ENCODE results near the gene KIAA0825. TPM values are rescaled to one million over a fixed set of nuclear protein-coding genes. Genes with fewer than 3 reads are reported as not detected.

KIAA0825 gene
- total RNA-seq, 3 donors from 2014 or later (not counting 1 experiment from before 2014, with no cell fraction given), result 2.4 to 5.0 (median 4.8) TPM

DNA sequence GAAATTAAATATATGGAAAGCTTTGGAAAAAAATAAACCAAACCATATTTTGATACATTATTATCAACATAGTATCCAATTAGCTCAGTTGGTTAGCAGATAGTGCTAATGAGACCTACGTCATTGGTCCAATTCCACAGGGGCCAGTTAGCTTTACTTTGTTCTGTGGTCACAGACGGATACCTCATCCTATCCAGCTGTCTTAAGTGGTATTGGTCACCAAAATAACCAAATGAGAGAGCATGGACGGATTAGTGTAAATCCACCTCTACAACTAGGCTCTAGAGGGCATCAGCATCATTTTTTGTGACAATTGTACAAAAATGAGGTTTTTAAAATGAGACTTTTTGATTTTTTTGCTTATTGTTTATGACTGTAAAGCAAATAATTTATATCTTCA is 364.2 kb downstream of the KIAA0825 start:
- TF ChIP-seq, protein P1, sequence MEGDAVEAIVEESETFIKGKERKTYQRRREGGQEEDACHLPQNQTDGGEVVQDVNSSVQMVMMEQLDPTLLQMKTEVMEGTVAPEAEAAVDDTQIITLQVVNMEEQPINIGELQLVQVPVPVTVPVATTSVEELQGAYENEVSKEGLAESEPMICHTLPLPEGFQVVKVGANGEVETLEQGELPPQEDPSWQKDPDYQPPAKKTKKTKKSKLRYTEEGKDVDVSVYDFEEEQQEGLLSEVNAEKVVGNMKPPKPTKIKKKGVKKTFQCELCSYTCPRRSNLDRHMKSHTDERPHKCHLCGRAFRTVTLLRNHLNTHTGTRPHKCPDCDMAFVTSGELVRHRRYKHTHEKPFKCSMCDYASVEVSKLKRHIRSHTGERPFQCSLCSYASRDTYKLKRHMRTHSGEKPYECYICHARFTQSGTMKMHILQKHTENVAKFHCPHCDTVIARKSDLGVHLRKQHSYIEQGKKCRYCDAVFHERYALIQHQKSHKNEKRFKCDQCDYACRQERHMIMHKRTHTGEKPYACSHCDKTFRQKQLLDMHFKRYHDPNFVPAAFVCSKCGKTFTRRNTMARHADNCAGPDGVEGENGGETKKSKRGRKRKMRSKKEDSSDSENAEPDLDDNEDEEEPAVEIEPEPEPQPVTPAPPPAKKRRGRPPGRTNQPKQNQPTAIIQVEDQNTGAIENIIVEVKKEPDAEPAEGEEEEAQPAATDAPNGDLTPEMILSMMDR (IDR thresholded peaks at IDR 0.05), result no peak
- Mint-ChIP-seq H3K9me3 (no peaks in the 10 kb centered on the region), H3K36me3 (no peaks in the 10 kb centered on the region), H3K27me3 (ENCODE audit: low read depth in 2 of 2) (no peaks in the 10 kb centered on the region), H3K27ac (no peak overlapping the region), H3K4me1 (no peaks in the 10 kb centered on the region), H3K4me3 (no peak overlapping the region)
- intact Hi-C loops (cut with micrococcal nuclease), result no loop called here
- WGBS (ENCODE audit: insufficient coverage), result 91% methylated on average over 2 of the region's 3 CpGs
- H3K4me3 ChIP-seq (ENCODE audit: low read length), result no peak overlapping the region
- H3K27ac ChIP-seq (ENCODE audit: low read length), result no peak overlapping the region
- H3K9me3 ChIP-seq (ENCODE audit: control insufficient read depth, insufficient read depth, low read length), result no peaks in the 10 kb centered on the region
- no peaks in the 10 kb centered on the region for H3K27me3 ChIP-seq (ENCODE audit: control insufficient read depth, insufficient read depth, low read length)
- ATAC-seq, result no peak
- no peaks in the 10 kb centered on the region for H3K4me1 ChIP-seq (ENCODE audit: control insufficient read depth, insufficient read depth, low read length)
- DNase-seq, result no peak
- no peaks in the 10 kb centered on the region for H3K36me3 ChIP-seq (ENCODE audit: control insufficient read depth, insufficient read depth, low read length)

DNA sequence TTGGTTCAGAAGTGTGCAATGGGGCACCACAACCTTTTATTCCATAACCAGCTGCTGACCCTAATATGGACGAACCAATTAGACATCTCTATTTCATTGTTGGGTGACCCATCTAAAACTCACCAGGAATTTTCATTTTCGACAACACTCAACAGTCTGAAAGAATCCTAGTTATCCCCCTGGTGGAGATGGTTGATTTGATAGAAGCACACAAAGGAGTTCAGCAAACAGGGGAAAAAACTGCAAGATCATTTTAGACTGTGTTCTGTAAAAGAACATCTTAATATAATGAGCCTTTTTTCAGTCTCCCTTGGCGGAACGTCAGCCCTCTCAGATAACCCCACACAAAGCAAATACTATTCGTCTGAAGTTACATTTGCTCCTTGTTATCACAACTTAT is 367.4 kb downstream of the KIAA0825 start:
- 90% methylated on average over 4 of the region's 5 CpGs for WGBS (ENCODE audit: insufficient coverage)
- Histone ChIP-seq H3K4me1 (ENCODE audit: control insufficient read depth, insufficient read depth, low read length) (no peaks in the 10 kb centered on the region), H3K9me3 (ENCODE audit: control insufficient read depth, insufficient read depth, low read length) (no peaks in the 10 kb centered on the region), H3K36me3 (ENCODE audit: control insufficient read depth, insufficient read depth, low read length) (no peaks in the 10 kb centered on the region), H3K4me3 (ENCODE audit: low read length) (no peak overlapping the region), H3K27me3 (ENCODE audit: control insufficient read depth, insufficient read depth, low read length) (no peaks in the 10 kb centered on the region), H3K27ac (ENCODE audit: low read length) (no peak overlapping the region)
- no peaks in the 10 kb centered on the region for H3K27me3 Mint-ChIP-seq (ENCODE audit: low read depth in 2 of 2)
- intact Hi-C loops (cut with micrococcal nuclease), result no loop called here
- TF ChIP-seq, protein P1 (IDR thresholded peaks at IDR 0.05), result no peak
- H3K4me3 Mint-ChIP-seq, result no peak overlapping the region
- H3K27ac Mint-ChIP-seq, result no peak overlapping the region
- H3K36me3 Mint-ChIP-seq, result no peaks in the 10 kb centered on the region
- DNase-seq, result no peak
- no peaks in the 10 kb centered on the region for H3K9me3 Mint-ChIP-seq
- no peak for ATAC-seq
- H3K4me1 Mint-ChIP-seq, result no peaks in the 10 kb centered on the region

DNA sequence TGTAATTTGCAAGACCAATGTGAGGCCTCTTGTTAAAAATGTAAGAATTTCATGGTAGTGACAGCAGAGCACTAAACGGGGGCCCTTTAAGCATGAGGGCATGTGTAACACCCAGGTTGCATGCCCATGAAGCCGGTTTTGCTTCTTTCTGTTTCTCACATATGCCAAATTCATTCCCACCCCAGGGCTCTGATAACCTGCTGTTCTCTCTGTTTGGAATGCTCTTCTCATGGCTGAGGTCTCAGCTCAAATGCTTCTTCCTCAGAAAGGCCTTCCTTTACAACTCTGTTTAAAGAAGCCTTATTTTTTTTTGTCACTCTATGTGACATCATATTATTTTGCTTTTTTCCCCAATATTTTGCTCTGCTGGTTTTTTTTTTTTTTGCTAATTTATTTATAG is 369.0 kb downstream of the KIAA0825 start:
- ATAC-seq (no peak), DNase-seq (no peak)
- H3K9me3 ChIP-seq (ENCODE audit: control insufficient read depth, insufficient read depth, low read length), result no peaks in the 10 kb centered on the region
- no peaks in the 10 kb centered on the region for H3K36me3 Mint-ChIP-seq
- H3K4me1 ChIP-seq (ENCODE audit: control insufficient read depth, insufficient read depth, low read length), result no peaks in the 10 kb centered on the region
- H3K4me3 ChIP-seq (ENCODE audit: low read length), result no peak overlapping the region
- no peak overlapping the region for H3K27ac Mint-ChIP-seq
- H3K4me1 Mint-ChIP-seq, result no peaks in the 10 kb centered on the region
- no peaks in the 10 kb centered on the region for H3K27me3 Mint-ChIP-seq (ENCODE audit: low read depth in 2 of 2)
- intact Hi-C loops (cut with micrococcal nuclease), result no loop called here
- H3K36me3 ChIP-seq (ENCODE audit: control insufficient read depth, insufficient read depth, low read length), result no peaks in the 10 kb centered on the region
- H3K4me3 Mint-ChIP-seq, result no peak overlapping the region
- WGBS (ENCODE audit: insufficient coverage), result 90% methylated on average over 2 of the region's 2 CpGs
- no peak overlapping the region for H3K27ac ChIP-seq (ENCODE audit: low read length)
- TF ChIP-seq, protein P1 (IDR thresholded peaks at IDR 0.05), result no peak
- no peaks in the 10 kb centered on the region for H3K27me3 ChIP-seq (ENCODE audit: control insufficient read depth, insufficient read depth, low read length)
- H3K9me3 Mint-ChIP-seq, result no peaks in the 10 kb centered on the region

DNA sequence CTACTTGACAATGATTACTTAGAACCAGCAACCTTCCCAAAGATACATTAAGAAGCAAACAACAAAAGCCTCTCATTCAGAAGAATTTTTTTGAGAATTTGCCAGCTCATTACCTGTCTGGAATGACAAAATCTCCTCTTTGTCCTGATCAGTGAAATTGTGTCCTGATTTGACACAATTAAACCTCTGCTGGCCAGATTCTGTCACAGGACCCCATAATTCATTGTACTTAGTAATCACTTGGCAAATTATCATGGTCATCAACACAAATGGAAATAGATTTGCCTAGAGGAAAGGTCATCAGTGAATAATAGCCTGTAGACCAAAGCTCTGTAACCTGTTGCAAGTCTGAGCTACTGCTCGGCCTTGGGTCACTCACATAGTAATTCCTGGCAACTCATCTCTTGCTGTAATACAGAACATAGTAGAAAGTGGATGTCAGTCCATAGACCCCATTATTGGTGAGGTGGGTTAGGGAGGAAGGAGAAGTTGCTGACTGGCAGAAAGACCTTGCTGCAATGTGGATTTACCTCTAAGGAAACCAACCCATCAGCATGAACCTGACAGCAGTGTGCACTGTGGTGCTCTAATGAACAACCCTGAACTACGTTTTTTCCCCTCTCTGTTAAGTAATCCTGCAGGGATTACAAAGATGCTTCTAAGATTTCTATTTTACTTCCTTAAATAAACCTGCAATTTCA is 370.1 kb downstream of the KIAA0825 start:
- Histone ChIP-seq H3K27me3 (ENCODE audit: control insufficient read depth, insufficient read depth, low read length) (no peaks in the 10 kb centered on the region), H3K36me3 (ENCODE audit: control insufficient read depth, insufficient read depth, low read length) (no peaks in the 10 kb centered on the region), H3K4me3 (ENCODE audit: low read length) (no peak overlapping the region), H3K27ac (ENCODE audit: low read length) (no peak overlapping the region), H3K4me1 (ENCODE audit: control insufficient read depth, insufficient read depth, low read length) (no peaks in the 10 kb centered on the region), H3K9me3 (ENCODE audit: control insufficient read depth, insufficient read depth, low read length) (no peaks in the 10 kb centered on the region)
- Mint-ChIP-seq H3K4me1 (no peaks in the 10 kb centered on the region), H3K9me3 (no peaks in the 10 kb centered on the region), H3K27me3 (ENCODE audit: low read depth in 2 of 2) (no peaks in the 10 kb centered on the region), H3K27ac (no peak overlapping the region), H3K4me3 (no peak overlapping the region), H3K36me3 (no peaks in the 10 kb centered on the region)
- intact Hi-C loops (cut with micrococcal nuclease), result no loop called here
- TF ChIP-seq, protein P1 (IDR thresholded peaks at IDR 0.05), result no peak
- 80% methylated on average over 2 of the region's 2 CpGs for WGBS (ENCODE audit: insufficient coverage)
- DNase-seq, result no peak
- no peak for ATAC-seq

Measured in natural killer cell (primary cell).